Stomach (tissue), 19 donors: ENCODE results near the gene TEPSIN. TPM values are rescaled to one million over a fixed set of nuclear protein-coding genes. Genes with fewer than 3 reads are reported as not detected.
A peak's percentile ranks its signal among the peaks of the same experiment; 100 is the strongest.

Experiments
- DNase-seq, 2 donors: peaks; one replicate each; pipeline versions ENCODE4 v3.0.0 to v3.0.0-alpha.2; 2013 to 2019
- H3K27ac ChIP-seq, 5 donors: fragments of 200-600 bp in 4 of 5; sonication (generic) in 4 of 5; one replicate each; pipeline ENCODE4 v1.5.1; 2013 to 2019; ENCODE audit warnings: mild to moderate bottlenecking in 1 of 5, moderate library complexity in 1 of 5
- H3K27me3 ChIP-seq, 3 donors: fragments of 200-600 bp; sonication (generic); one replicate each; pipeline ENCODE4 v1.5.1; 2017 to 2019; ENCODE audit warnings: mixed run types in 1 of 3
- H3K36me3 ChIP-seq, 4 donors: fragments of 200-600 bp; sonication (generic); 1 replicate in 3 of 4; 2 replicates in 1 of 4; pipeline ENCODE4 v1.5.1; 2016 to 2019
- H3K4me1 ChIP-seq, 4 donors: fragments of 200-600 bp; sonication (generic); one replicate each; pipeline ENCODE4 v1.5.1; 2016 to 2019
- H3K4me3 ChIP-seq, 4 donors: fragments of 200-600 bp; sonication (generic) in 3 of 4; one replicate each; pipeline ENCODE4 v1.5.1; 2016 to 2019; ENCODE audit warnings: mild to moderate bottlenecking in 1 of 4
- H3K9me3 ChIP-seq, 4 donors: fragments of 200-600 bp; sonication (generic); one replicate each; pipeline ENCODE4 v1.5.1; 2016 to 2019
- EP300 ChIP-seq: sonication (generic); formaldehyde crosslinking; IDR thresholded peaks from one replicate; pipeline ENCODE4 v1.6.1; 2017; ENCODE audit warnings: antibody characterized with exemption
- POLR2A ChIP-seq, 4 donors: fragments of 450-650 bp; IDR thresholded peaks; one replicate each; pipeline ENCODE4 v1.6.1; 2016; ENCODE audit warnings: antibody characterized with exemption in 4 of 4, control low read depth in 2 of 4, mild to moderate bottlenecking in 1 of 4, moderate library complexity in 1 of 4
- POLR2AphosphoS5 ChIP-seq, 3 donors: sonication (generic); formaldehyde crosslinking; IDR thresholded peaks; one replicate each; pipeline ENCODE4 v1.6.1; 2016; ENCODE audit warnings: antibody characterized with exemption in 3 of 3
- WGBS, 5 donors: extraction: QIAGEN DNeasy Blood & Tissue Kit in 3 of 5; methylation state at CpG; one replicate each; pipeline versions ENCODE4 v1.1.5 to v1.1.7; 2013 to 2018; 5-methylcytosine and 5-hydroxymethylcytosine counted together
- intact Hi-C: fragments of 100-400 bp; cut with DNase I; formaldehyde crosslinking; loops from one replicate; pipeline ENCODE4 v1.15.1; 2023; ENCODE audit warnings: low total_unique reads
- long read RNA-seq, 10 donors: transcript quantifications; one replicate each; lab custom pipeline, GENCODE V29; 2026
- polyA plus RNA-seq, 3 donors: library from polyadenylated mRNA; stranded (reverse); fragments of 200-250 nt; gene quantifications; one replicate each; pipeline ENCODE4 v1.2.3, GENCODE V29; 2013
- total RNA-seq, 5 donors: library from RNA; depleted of rRNA; stranded (reverse); fragments of >200 nt; gene quantifications; one replicate each; pipeline versions ENCODE4 v1.1.0 to v1.2.3, GENCODE V29; 2014 to 2016
- TF ChIP-seq, protein P1 (sequence below), 7 experiments: fragments of 450-650 bp in 4 of 7; fragments of 200-600 bp in 3 of 7; sonication (generic) in 3 of 7; IDR thresholded peaks; one replicate each; pipeline ENCODE4 v1.5.1; 2016 to 2019; ENCODE audit warnings: antibody characterized with exemption in 7 of 7, control low read depth in 2 of 7, mild to moderate bottlenecking in 1 of 7
- donor health status: healthy with polysubstance abuse.
- donor health status: Bipolar disorder and iron deficiency.
- donor health status: healthy.

The TEPSIN gene, protein sequence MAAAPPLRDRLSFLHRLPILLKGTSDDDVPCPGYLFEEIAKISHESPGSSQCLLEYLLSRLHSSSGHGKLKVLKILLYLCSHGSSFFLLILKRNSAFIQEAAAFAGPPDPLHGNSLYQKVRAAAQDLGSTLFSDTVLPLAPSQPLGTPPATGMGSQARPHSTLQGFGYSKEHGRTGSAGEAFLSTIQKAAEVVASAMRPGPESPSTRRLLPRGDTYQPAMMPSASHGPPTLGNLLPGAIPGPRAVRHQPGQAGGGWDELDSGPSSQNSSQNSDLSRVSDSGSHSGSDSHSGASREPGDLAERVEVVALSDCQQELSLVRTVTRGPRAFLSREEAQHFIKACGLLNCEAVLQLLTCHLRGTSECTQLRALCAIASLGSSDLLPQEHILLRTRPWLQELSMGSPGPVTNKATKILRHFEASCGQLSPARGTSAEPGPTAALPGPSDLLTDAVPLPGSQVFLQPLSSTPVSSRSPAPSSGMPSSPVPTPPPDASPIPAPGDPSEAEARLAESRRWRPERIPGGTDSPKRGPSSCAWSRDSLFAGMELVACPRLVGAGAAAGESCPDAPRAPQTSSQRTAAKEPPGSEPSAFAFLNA
- 100 to 1,000 TPM in 2 of 5 donors, 10 to 100 TPM in 2, 1 to 10 TPM in 1; 9.4 to 295 (median 22.3) TPM for total RNA-seq
- 10 to 100 TPM; 15.1 to 31.6 (median 18.1) TPM for polyA plus RNA-seq
- long read RNA-seq, donor 1, partial matches to known transcripts = 0 of 1 reads
- long read RNA-seq, donor 1, other reads (novel, unspliced or antisense) = 0 of 1 reads
- long read RNA-seq, donor 2 = 0 reads
- long read RNA-seq, donor 3 = 0 reads
- long read RNA-seq, donor 4 = 0 reads
- long read RNA-seq, donor 5, partial matches to known transcripts = 0 of 1 reads
- long read RNA-seq, donor 5, other reads (novel, unspliced or antisense) = 0 of 1 reads
- long read RNA-seq, donor 6, partial matches to known transcripts = 0 of 2 reads
- long read RNA-seq, donor 6, other reads (novel, unspliced or antisense) = 0 of 2 reads
- long read RNA-seq, donor 7 = 0 reads
- long read RNA-seq, donor 8, partial matches to known transcripts = 0 of 1 reads
- long read RNA-seq, donor 8, other reads (novel, unspliced or antisense) = 0 of 1 reads
- long read RNA-seq, donor 9 = 0 reads
- long read RNA-seq, donor 10, partial matches to known transcripts = 10 of 10 reads
- long read RNA-seq, donor 10, other reads (novel, unspliced or antisense) = 0 of 10 reads

DNA sequence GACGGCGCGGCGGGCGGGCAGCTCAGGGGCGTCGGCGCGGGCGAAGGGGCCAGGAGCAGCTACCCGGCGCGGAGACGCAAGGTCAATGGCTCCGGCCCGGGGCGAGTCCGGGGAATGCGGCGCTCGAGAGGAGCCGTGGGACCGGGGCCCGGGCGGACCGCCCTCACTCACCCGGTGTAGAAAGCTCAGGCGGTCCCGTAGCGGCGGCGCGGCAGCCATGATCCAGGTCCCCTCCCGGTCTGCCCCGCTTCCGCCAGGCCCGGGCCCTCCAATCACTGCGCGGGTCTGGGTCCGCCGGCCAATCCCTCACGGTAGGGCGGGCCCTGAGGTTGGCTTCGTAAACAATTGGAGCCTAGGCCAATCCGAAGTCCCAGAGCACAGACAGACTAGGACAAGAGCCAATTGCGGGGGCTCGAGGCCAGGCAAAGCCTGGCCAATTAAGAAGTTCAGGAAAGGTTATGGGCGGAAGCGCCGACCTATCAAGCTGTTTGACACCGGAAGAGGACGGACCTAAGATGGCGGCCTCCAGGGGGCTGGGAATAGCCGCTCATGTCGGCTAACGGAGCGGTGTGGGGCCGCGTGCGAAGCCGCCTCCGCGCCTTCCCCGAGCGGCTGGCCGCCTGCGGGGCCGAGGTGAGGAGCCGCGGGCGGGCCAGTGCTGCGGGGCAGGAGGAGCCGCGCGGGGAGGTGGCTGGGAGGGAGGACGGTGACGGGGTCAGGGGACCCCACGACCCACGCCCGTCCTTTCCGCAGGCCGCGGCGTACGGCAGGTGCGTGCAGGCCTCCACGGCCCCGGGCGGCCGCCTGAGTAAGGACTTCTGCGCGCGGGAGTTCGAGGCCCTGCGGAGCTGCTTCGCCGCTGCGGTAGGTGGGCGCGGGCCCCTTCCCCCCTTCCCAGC, at the start of gene TEPSIN, which contains the start of gene NDUFAF8:
TSS of gene TEPSIN (minus strand) at position 241 of the 899 bp plus-strand sequence. CDS start at position 219, 22 bp downstream.
TSS of gene NDUFAF8 (plus strand) at position 504 of the 899 bp plus-strand sequence. CDS start at position 550, 46 bp downstream.
- TF ChIP-seq POLR2AphosphoS5 (IDR thresholded peaks at IDR 0.05) (peak in 2 of 3 donors; percentile 74 to 89), POLR2A (IDR thresholded peaks at IDR 0.05) (no peak)
- H3K4me3 ChIP-seq = peak within 1 kb of the TSS; percentile 96 to 100 (median 100)
- peak within 1 kb of the TSS; percentile 63 to 90 (median 90) for H3K27ac ChIP-seq
- no peaks in the 10 kb centered on the region for H3K27me3 ChIP-seq
- WGBS, 5 donors = 0 to 1% (median 0%) methylated on average over 7 to 100 of the region's 100 CpGs
- H3K4me1 ChIP-seq = peaks cover 27 to 58% (median 48%) of the 10 kb centered on the region in 4 donors
- peaks cover under 1 to 30% (median 25%) of the 10 kb centered on the region in 4 donors for H3K36me3 ChIP-seq
- H3K9me3 ChIP-seq = no peaks in the 10 kb centered on the region
- peak; percentile 99 to 100 for DNase-seq
- intact Hi-C loops = loop anchor here (10.0 kb wide), 1 partner anchor 94 kb away; no protein-coding TSS in a partner anchor

DNA sequence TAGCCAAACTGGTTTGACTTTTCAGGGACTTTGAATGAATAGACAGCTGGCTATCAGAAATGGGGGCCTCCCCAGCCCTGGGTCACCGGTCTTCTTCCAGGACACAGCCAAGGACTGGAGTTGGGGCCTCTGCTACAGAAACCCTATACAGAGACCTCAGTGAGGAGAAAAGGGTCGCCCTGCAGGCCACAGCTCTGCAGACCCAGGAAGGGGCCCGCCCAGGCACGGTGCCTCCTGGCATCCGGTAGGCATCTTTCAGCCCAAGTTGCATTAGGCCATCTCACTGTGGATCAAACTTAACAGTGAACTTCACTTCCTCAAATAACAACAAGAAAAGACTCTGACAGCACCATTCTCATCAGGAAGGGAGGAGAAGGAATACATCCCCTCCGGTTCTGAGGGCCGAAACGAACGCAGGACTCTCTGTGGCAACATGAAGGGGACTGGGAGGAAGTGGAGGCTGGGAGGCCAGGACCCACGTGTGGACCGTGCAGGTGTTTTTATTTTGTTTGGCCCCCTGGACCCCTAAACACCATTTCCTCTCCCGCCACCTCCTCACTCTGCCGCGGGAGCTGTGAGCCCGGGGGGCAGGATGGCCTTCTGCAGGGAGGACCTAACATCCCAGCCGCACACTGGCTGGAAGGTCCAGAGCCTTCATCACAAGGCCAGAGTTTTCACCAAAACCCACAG, 49.0 kb upstream of the TEPSIN start:
- intact Hi-C loops = no loop called here
- TF ChIP-seq EP300 = no peak
- TF ChIP-seq, protein P1, sequence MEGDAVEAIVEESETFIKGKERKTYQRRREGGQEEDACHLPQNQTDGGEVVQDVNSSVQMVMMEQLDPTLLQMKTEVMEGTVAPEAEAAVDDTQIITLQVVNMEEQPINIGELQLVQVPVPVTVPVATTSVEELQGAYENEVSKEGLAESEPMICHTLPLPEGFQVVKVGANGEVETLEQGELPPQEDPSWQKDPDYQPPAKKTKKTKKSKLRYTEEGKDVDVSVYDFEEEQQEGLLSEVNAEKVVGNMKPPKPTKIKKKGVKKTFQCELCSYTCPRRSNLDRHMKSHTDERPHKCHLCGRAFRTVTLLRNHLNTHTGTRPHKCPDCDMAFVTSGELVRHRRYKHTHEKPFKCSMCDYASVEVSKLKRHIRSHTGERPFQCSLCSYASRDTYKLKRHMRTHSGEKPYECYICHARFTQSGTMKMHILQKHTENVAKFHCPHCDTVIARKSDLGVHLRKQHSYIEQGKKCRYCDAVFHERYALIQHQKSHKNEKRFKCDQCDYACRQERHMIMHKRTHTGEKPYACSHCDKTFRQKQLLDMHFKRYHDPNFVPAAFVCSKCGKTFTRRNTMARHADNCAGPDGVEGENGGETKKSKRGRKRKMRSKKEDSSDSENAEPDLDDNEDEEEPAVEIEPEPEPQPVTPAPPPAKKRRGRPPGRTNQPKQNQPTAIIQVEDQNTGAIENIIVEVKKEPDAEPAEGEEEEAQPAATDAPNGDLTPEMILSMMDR (IDR thresholded peaks at IDR 0.05) = no peak
- no peak for TF ChIP-seq POLR2AphosphoS5 (IDR thresholded peaks at IDR 0.05)
- TF ChIP-seq POLR2A (IDR thresholded peaks at IDR 0.05) = no peak
- H3K4me1 ChIP-seq = peaks cover 15 to 70% (median 46%) of the 10 kb centered on the region in 4 donors
- DNase-seq = no peak
- WGBS, 5 donors = 70 to 88% (median 83%) methylated on average over 15 to 16 of the region's 16 CpGs
- peaks cover 14 to 67% (median 64%) of the 10 kb centered on the region in 4 donors for H3K36me3 ChIP-seq
- peak overlapping the region in 2 of 5 donors; percentile 12 to 82 for H3K27ac ChIP-seq
- no peaks in the 10 kb centered on the region for H3K27me3 ChIP-seq
- no peaks in the 10 kb centered on the region for H3K9me3 ChIP-seq
- no peak overlapping the region for H3K4me3 ChIP-seq

DNA sequence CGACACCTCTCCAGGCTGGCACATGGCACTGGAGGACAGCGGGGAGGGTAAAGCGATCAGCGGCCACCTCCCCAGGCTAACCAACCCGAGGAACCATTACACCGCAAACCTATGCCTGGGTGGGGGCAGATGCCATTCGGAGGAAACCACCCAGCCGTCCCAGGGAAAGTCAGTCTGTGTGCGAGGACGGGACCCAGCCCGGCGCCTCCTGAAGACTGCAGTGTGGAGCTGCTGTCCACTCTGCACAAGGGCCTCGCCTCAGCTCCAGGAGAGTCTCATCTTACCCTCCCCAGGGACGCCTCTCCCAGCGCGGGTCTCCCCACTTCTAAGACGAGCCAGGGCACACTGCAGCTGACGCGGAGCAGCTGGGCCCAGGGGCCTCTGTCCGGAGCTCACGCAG, 48.3 kb upstream of the TEPSIN start:
- TF ChIP-seq POLR2AphosphoS5 (IDR thresholded peaks at IDR 0.05) = no peak
- TF ChIP-seq EP300 = no peak
- TF ChIP-seq POLR2A (IDR thresholded peaks at IDR 0.05) = no peak
- TF ChIP-seq, protein P1 (IDR thresholded peaks at IDR 0.05) = no peak
- Histone ChIP-seq H3K27ac (peak overlapping the region in 1 of 5 donors; percentile 82), H3K36me3 (peaks cover 19 to 75% (median 72%) of the 10 kb centered on the region in 4 donors), H3K4me3 (no peak overlapping the region), H3K9me3 (no peaks in the 10 kb centered on the region), H3K27me3 (no peaks in the 10 kb centered on the region), H3K4me1 (peaks cover 8 to 62% (median 38%) of the 10 kb centered on the region in 4 donors)
- 88 to 93% (median 92%) methylated on average over 12 to 21 of the region's 21 CpGs for WGBS, 5 donors
- intact Hi-C loops = no loop called here
- DNase-seq = no peak
